Measurements from ENCODE around the gene SLC1A7.

- TF ChIP-seq, protein P1, sequence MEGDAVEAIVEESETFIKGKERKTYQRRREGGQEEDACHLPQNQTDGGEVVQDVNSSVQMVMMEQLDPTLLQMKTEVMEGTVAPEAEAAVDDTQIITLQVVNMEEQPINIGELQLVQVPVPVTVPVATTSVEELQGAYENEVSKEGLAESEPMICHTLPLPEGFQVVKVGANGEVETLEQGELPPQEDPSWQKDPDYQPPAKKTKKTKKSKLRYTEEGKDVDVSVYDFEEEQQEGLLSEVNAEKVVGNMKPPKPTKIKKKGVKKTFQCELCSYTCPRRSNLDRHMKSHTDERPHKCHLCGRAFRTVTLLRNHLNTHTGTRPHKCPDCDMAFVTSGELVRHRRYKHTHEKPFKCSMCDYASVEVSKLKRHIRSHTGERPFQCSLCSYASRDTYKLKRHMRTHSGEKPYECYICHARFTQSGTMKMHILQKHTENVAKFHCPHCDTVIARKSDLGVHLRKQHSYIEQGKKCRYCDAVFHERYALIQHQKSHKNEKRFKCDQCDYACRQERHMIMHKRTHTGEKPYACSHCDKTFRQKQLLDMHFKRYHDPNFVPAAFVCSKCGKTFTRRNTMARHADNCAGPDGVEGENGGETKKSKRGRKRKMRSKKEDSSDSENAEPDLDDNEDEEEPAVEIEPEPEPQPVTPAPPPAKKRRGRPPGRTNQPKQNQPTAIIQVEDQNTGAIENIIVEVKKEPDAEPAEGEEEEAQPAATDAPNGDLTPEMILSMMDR (IDR thresholded peaks at IDR 0.05) = no peak
- no peak for TF ChIP-seq POLR2A (IDR thresholded peaks at IDR 0.05)
These were observed 72.6 kb downstream of the SLC1A7 start for GRCh38 chr1:53069663-53070327.

All from uterus (tissue), 2 donors.